Liver (tissue), 3 donors: ENCODE measurements around the gene TMX3.
A peak's percentile ranks its signal among the peaks of the same experiment; 100 is the strongest.

Experiments used
- ATF3 ChIP-seq: IDR thresholded peaks from 2 replicates; pipeline ENCODE4 v1.6.1; 2016; ENCODE audit warnings: antibody characterized with exemption
- CTCF ChIP-seq: fragments of 150-350 bp; IDR thresholded peaks from 2 replicates; pipeline ENCODE4 v1.5.1; 2017; ENCODE audit warnings: improper control_type of control experiment, low read depth, low read length; ENCODE audit not compliant: missing input control
- SP1 ChIP-seq: IDR thresholded peaks from 2 replicates; pipeline ENCODE4 v1.6.1; 2018; ENCODE audit warnings: antibody characterized with exemption, mild to moderate bottlenecking
- YY1 ChIP-seq: IDR thresholded peaks from 2 replicates; pipeline ENCODE4 v1.6.1; 2016; ENCODE audit warnings: antibody characterized with exemption, mild to moderate bottlenecking
- donor health status: healthy.
- donor health status: healthy.

- peak; percentile 6 for TF ChIP-seq CTCF
- TF ChIP-seq YY1, result no peak
- no peak for TF ChIP-seq SP1
- TF ChIP-seq ATF3, result no peak
Measured at GRCh38 chr18:68662754-68663153, 52.2 kb downstream of the TMX3 start.
